ENCODE measurements around the gene RBM20. TPM values are rescaled to one million over a fixed set of nuclear protein-coding genes. Genes with fewer than 3 reads are reported as not detected.

RBM20 gene
- total and polyA plus RNA-seq, 2 experiments from 2014 or later: 0.05 to 0.17 TPM

- TF ChIP-seq ZNF462 (CRISPR knock-in tag; IDR thresholded peaks at IDR 0.05): no peak
Observed at GRCh38 chr10:110808615-110809014, 164.5 kb downstream of the RBM20 start (continued).

- no peak overlapping the region for H3K4me3 Mint-ChIP-seq
- no peak overlapping the region for H3K27ac ChIP-seq (ENCODE audit: low read depth)
- TF ChIP-seq EZH2phosphoT487 (IDR thresholded peaks at IDR 0.05; ENCODE audit: unreplicated experiment) (no peak), ZNF331 (CRISPR knock-in tag; IDR thresholded peaks at IDR 0.05; ENCODE audit: low read depth) (no peak), ETS1 (IDR thresholded peaks at IDR 0.05) (no peak), ZNF462 (CRISPR knock-in tag; IDR thresholded peaks at IDR 0.05) (no peak), POLR2AphosphoS5 (IDR thresholded peaks at IDR 0.05; ENCODE audit: low read depth) (no peak), CTCF (conservative IDR thresholded peaks at IDR 0.05; ENCODE audit: low read depth in 2 of 2) (no peak), JUNB (IDR thresholded peaks at IDR 0.05; ENCODE audit: unreplicated experiment) (no peak)
Observed at GRCh38 chr10:110810625-110811024, 166.5 kb downstream of the RBM20 start.

More at GRCh38 chr10:110810625-110811024, 166.5 kb downstream of the RBM20 start:
- DNase-seq (ENCODE audit: low spot score) (no peak), ATAC-seq (no peak)
- Histone ChIP-seq H3K27me3 (ENCODE audit: insufficient read depth) (no peaks in the 10 kb centered on the region), H2AFZ (no peak overlapping the region), H3K4me1 (ENCODE audit: insufficient read depth) (no peaks in the 10 kb centered on the region), H3K36me3 (ENCODE audit: insufficient read depth) (no peaks in the 10 kb centered on the region), H3K4me2 (no peak overlapping the region), H3K4me3 (no peak overlapping the region), H4K20me1 (replicated peaks; ENCODE audit: insufficient read depth) (no peaks in the 10 kb centered on the region), H3F3A (replicated peaks; ENCODE audit: low read depth) (no peaks in the 10 kb centered on the region), H3K9me2 (ENCODE audit: insufficient read depth) (no peaks in the 10 kb centered on the region), H3K79me2 (replicated peaks; ENCODE audit: insufficient read depth) (no peaks in the 10 kb centered on the region)
- Mint-ChIP-seq H3K27me3 (ENCODE audit: insufficient read depth, low read depth, poor library complexity) (peaks cover 4% of the 10 kb centered on the region), H3K4me1 (no peaks in the 10 kb centered on the region; the same call in 2 of the 3 replicates), H3K36me3 (ENCODE audit: low read depth) (no peaks in the 10 kb centered on the region), H3K9me3 (no peaks in the 10 kb centered on the region), H3K27ac (no peak overlapping the region)

Measured in GM23338 (cell line).